ENCODE measurements around the gene DIP2C.
"Not testable (repeated sequence)": the region's sequence is repeated elsewhere in the genome, so short reads cannot be mapped to it uniquely, and the experiment has no call there.

- not testable (repeated sequence) for TF ChIP-seq EZH2phosphoT487 (IDR thresholded peaks at IDR 0.05; ENCODE audit: borderline replicate concordance); CTCF (conservative IDR thresholded peaks at IDR 0.05; ENCODE audit: low read length)
Measured at GRCh38 chr10:596131-596530, 93.3 kb downstream of the DIP2C start.

Data from Loucy (cell line).